Fibroblast of lung (primary cell): ENCODE results near the gene NAA60.

Experiments used
- CTCF ChIP-seq, 2 donors: IDR thresholded peaks in 1 of 2; conservative IDR thresholded peaks in 1 of 2; 1 replicate in 1 of 2; 2 replicates in 1 of 2; pipeline ENCODE4 v1.5.1; 2011 to 2012; ENCODE audit warnings: low read length in 2 of 2, control low read depth in 1 of 2, inconsistent platforms in 1 of 2, low read depth in 1 of 2, mild to moderate bottlenecking in 1 of 2
- EZH2 ChIP-seq: IDR thresholded peaks from 2 replicates; pipeline ENCODE4 v1.5.1; 2012; ENCODE audit warnings: low read length, control low read depth, mild to moderate bottlenecking; ENCODE audit errors: missing control alignments

GRCh38 chr16:3474136-3474779, 30.8 kb downstream of the NAA60 start:
- TF ChIP-seq CTCF (conservative IDR thresholded peaks at IDR 0.05 in 1 of 2, IDR thresholded peaks at IDR 0.05 in 1 of 2; ENCODE audit: low read depth in 1 of 2, low read length in 2 of 2) (no peak), EZH2 (no peak)
